Prostate gland (tissue), 2 donors: ENCODE results near the gene SPIC. TPM values are rescaled to one million over a fixed set of nuclear protein-coding genes. Genes with fewer than 3 reads are reported as not detected.

Experiments
- DNase-seq: peaks from one replicate; pipeline ENCODE4 v3.0.0-alpha.2; 2019; ENCODE audit warnings: low spot score
- H3K27ac ChIP-seq, 2 donors: fragments of 200-600 bp; sonication (generic); 2 replicates each; pipeline ENCODE4 v1.5.1; 2017 to 2019
- H3K27me3 ChIP-seq: fragments of 200-600 bp; sonication (generic); replicated peaks from 2 replicates; pipeline ENCODE4 v1.5.1; 2019; ENCODE audit not compliant: insufficient read depth
- H3K36me3 ChIP-seq, 2 donors: fragments of 200-600 bp; sonication (generic); 1 replicate in 1 of 2; 2 replicates in 1 of 2; pipeline versions ENCODE4 v1.5.1 to v1.8.1; 2017 to 2019
- H3K4me1 ChIP-seq: fragments of 200-600 bp; sonication (generic); replicated peaks from 2 replicates; pipeline ENCODE4 v1.5.1; 2019
- H3K4me3 ChIP-seq, 2 donors: fragments of 200-600 bp; sonication (generic); 2 replicates each; pipeline ENCODE4 v1.5.1; 2017 to 2019
- H3K9me3 ChIP-seq: fragments of 200-600 bp; sonication (generic); 2 replicates; pipeline ENCODE4 v1.5.1; 2017
- CTCF ChIP-seq, 4 experiments: fragments of 200-600 bp in 2 of 4; fragments of 450-650 bp in 2 of 4; sonication (generic) in 2 of 4; IDR thresholded peaks; 1 replicate in 3 of 4; 2 replicates in 1 of 4; pipeline ENCODE4 v1.5.1; 2016 to 2019; ENCODE audit warnings: antibody characterized with exemption in 4 of 4, mild to moderate bottlenecking in 2 of 4, moderate library complexity in 2 of 4
- POLR2A ChIP-seq: fragments of 450-650 bp; IDR thresholded peaks from one replicate; pipeline ENCODE4 v1.6.1; 2016; ENCODE audit warnings: antibody characterized with exemption, mild to moderate bottlenecking
- POLR2AphosphoS5 ChIP-seq: sonication (generic); formaldehyde crosslinking; IDR thresholded peaks from one replicate; pipeline ENCODE4 v1.6.1; 2017; ENCODE audit warnings: antibody characterized with exemption
- WGBS: methylation state at CpG from one replicate; pipeline ENCODE4 v1.1.5; 2018; 5-methylcytosine and 5-hydroxymethylcytosine counted together
- intact Hi-C: fragments of 100-400 bp; cut with DNase I; formaldehyde crosslinking; loops from one replicate; pipeline ENCODE4 v1.14.2; 2022
- total RNA-seq, 2 donors: library from RNA; depleted of rRNA; stranded (reverse); fragments of >200 nt; gene quantifications; one replicate each; pipeline ENCODE4 v1.1.0, GENCODE V29; 2016

The SPIC gene
- total RNA-seq = not detected

GRCh38 chr12:101474711-101475386, at the start of gene SPIC:
Gene SPIC (plus strand): TSS chr12:101475336. CDS start chr12:101476905, 1,569 bp downstream.
- 90% methylated on average over 5 of the region's 5 CpGs for WGBS
- no peaks in the 10 kb centered on the region for H3K27me3 ChIP-seq
- H3K36me3 ChIP-seq = no peaks in the 10 kb centered on the region
- TF ChIP-seq CTCF (IDR thresholded peaks at IDR 0.05) (no peak), POLR2AphosphoS5 (no peak), POLR2A (no peak)
- H3K4me1 ChIP-seq = no peaks in the 10 kb centered on the region
- intact Hi-C loops = no loop called here
- no peak for DNase-seq
- no peak within 1 kb of the TSS for H3K27ac ChIP-seq
- H3K4me3 ChIP-seq = no peak within 1 kb of the TSS
- H3K9me3 ChIP-seq = no peaks in the 10 kb centered on the region

GRCh38 chr12:101430456-101430855, 44.7 kb upstream of the SPIC start:
- intact Hi-C loops = no loop called here
- 67% methylated on average over 2 of the region's 2 CpGs for WGBS
- no peak for TF ChIP-seq CTCF (IDR thresholded peaks at IDR 0.05)
- no peak for TF ChIP-seq POLR2A
- no peak for TF ChIP-seq POLR2AphosphoS5

GRCh38 chr12:101436136-101436535, 39.0 kb upstream of the SPIC start:
- TF ChIP-seq CTCF (IDR thresholded peaks at IDR 0.05) (no peak), POLR2AphosphoS5 (no peak), POLR2A (no peak)
- Histone ChIP-seq H3K36me3 (no peaks in the 10 kb centered on the region), H3K27me3 (no peaks in the 10 kb centered on the region), H3K4me1 (no peaks in the 10 kb centered on the region), H3K4me3 (no peak overlapping the region), H3K27ac (no peak overlapping the region), H3K9me3 (no peaks in the 10 kb centered on the region)
- intact Hi-C loops = no loop called here
- DNase-seq = no peak

More at GRCh38 chr12:101430456-101430855, 44.7 kb upstream of the SPIC start:
- Histone ChIP-seq H3K27ac (no peak overlapping the region), H3K27me3 (no peaks in the 10 kb centered on the region), H3K36me3 (no peaks in the 10 kb centered on the region), H3K9me3 (no peaks in the 10 kb centered on the region), H3K4me1 (no peaks in the 10 kb centered on the region), H3K4me3 (no peak overlapping the region)
- no peak for DNase-seq

- no peak for DNase-seq
- Histone ChIP-seq H3K4me3 (no peak overlapping the region), H3K36me3 (no peaks in the 10 kb centered on the region), H3K27ac (no peak overlapping the region), H3K4me1 (no peaks in the 10 kb centered on the region), H3K9me3 (no peaks in the 10 kb centered on the region), H3K27me3 (no peaks in the 10 kb centered on the region)
- intact Hi-C loops = no loop called here
- TF ChIP-seq POLR2A (no peak), CTCF (IDR thresholded peaks at IDR 0.05) (no peak), POLR2AphosphoS5 (no peak)
- WGBS = 79% methylated on average over 5 of the region's 5 CpGs
These were observed 35.9 kb upstream of the SPIC start for GRCh38 chr12:101439236-101439635.
